Mammary epithelial cell (primary cell): ENCODE measurements around the gene MAPRE2.

Source experiments
- CTCF ChIP-seq, 2 donors: IDR thresholded peaks in 1 of 2; conservative IDR thresholded peaks in 1 of 2; 2 replicates each; pipeline ENCODE4 v1.5.1; 2011 to 2012; ENCODE audit warnings: inconsistent platforms in 2 of 2, low read length in 2 of 2, mild to moderate bottlenecking in 2 of 2, control low read depth in 1 of 2, low read depth in 1 of 2; ENCODE audit not compliant: insufficient read depth in 1 of 2; ENCODE audit errors: extremely low read depth in 1 of 2
- EZH2 ChIP-seq: IDR thresholded peaks from 2 replicates; pipeline ENCODE4 v1.6.1; 2012; ENCODE audit warnings: low read length, inconsistent platforms, borderline replicate concordance

- no peak for TF ChIP-seq CTCF (conservative IDR thresholded peaks at IDR 0.05 in 1 of 2, IDR thresholded peaks at IDR 0.05 in 1 of 2; ENCODE audit: extremely low read depth in 1 of 2, insufficient read depth in 1 of 2, low read depth in 1 of 2, low read length in 2 of 2)
- TF ChIP-seq EZH2: no peak
Observed at GRCh38 chr18:35134190-35134730, 93.0 kb downstream of the MAPRE2 start.
